ENCODE data around the gene RIMBP2. TPM values are rescaled to one million over a fixed set of nuclear protein-coding genes. Genes with fewer than 3 reads are reported as not detected.

The RIMBP2 gene
- total and polyA plus RNA-seq, 2 experiments from 2014 or later: 0.31 to 0.37 TPM

GRCh38 chr12:130463818-130464670 is 252.1 kb downstream of the RIMBP2 start (continued):
- TF ChIP-seq ZNF462 (CRISPR knock-in tag; IDR thresholded peaks at IDR 0.05): no peak
- no peak for TF ChIP-seq NANOG (IDR thresholded peaks at IDR 0.05; ENCODE audit: borderline replicate concordance)
- TF ChIP-seq ETS1 (IDR thresholded peaks at IDR 0.05): no peak
- no peak for TF ChIP-seq CREB1 (CRISPR knock-in tag; IDR thresholded peaks at IDR 0.05; ENCODE audit: low read depth)
- TF ChIP-seq EZH2phosphoT487 (IDR thresholded peaks at IDR 0.05; ENCODE audit: unreplicated experiment): no peak
- no peak for TF ChIP-seq CTCF (conservative IDR thresholded peaks at IDR 0.05; ENCODE audit: low read depth in 2 of 2)
- no peak for TF ChIP-seq JUNB (IDR thresholded peaks at IDR 0.05; ENCODE audit: unreplicated experiment)
- TF ChIP-seq ZNF114 (CRISPR knock-in tag; IDR thresholded peaks at IDR 0.05): no peak
